ENCODE measurements around the gene NR2C2. TPM values are rescaled to one million over a fixed set of nuclear protein-coding genes. Genes with fewer than 3 reads are reported as not detected.

The NR2C2 gene
- total and polyA plus RNA-seq, 2 of the 13 experiments (the other 11 are each of a cell fraction or from before 2014, with no cell fraction given), result 7.8 to 11.8 TPM

DNA sequence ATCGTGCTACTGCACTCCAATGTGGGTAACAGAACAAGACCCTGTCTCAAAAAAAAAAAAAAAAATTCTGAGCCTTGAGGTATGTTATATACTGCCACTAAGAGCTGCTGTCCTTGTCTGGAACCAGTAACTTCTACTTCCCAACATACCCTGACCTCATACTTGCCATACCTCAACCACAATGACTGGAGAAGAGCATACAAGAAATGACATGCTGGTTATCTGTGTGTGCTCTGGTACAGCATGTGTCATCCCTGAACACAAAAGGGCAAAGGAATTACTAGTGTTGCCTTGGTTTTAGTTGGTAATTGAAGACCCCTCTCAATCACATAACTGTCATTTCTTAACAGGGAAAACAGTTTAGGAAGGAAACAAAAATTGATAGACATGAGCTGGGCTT, 63.3 kb downstream of the NR2C2 start:
- Histone ChIP-seq H4K20me1 (ENCODE audit: insufficient read depth, low read length) (no peaks in the 10 kb centered on the region), H3K9ac (ENCODE audit: insufficient read depth, low read depth, low read length) (no peak overlapping the region), H3K27me3 (ENCODE audit: control insufficient read depth in 1 of 2, insufficient read depth in 2 of 2, low read length in 2 of 2) (no peaks in the 10 kb centered on the region), H3K4me1 (ENCODE audit: insufficient read depth, low read length) (no peaks in the 10 kb centered on the region), H3K79me2 (ENCODE audit: insufficient read depth, low read length) (no peaks in the 10 kb centered on the region), H3K4me3 (replicated peaks in 1 of 3; ENCODE audit: insufficient read depth in 1 of 3, low read depth in 2 of 3, low read length in 3 of 3) (no peak overlapping the region), H3K27ac (ENCODE audit: extremely low read length, insufficient read depth, low read length) (no peak overlapping the region), H2AFZ (ENCODE audit: low read length) (no peak overlapping the region), H3K9me3 (ENCODE audit: low read length) (no peaks in the 10 kb centered on the region), H3K4me2 (ENCODE audit: low read depth, low read length) (no peak overlapping the region), H3K36me3 (replicated peaks in 1 of 2; ENCODE audit: control insufficient read depth in 1 of 2, insufficient read depth in 2 of 2, low read length in 2 of 2) (peaks cover 11 to 50% of the 10 kb centered on the region in 2 experiments)
- intact Hi-C loops (cut with micrococcal nuclease; ENCODE audit: unreplicated experiment) (no loop called here), in situ Hi-C loops (cut with HindIII; ENCODE audit: extremely low pct_ligation_motif_present, low pct_unique_long_range_greater_than_20kb) (no loop called here)
- ChIA-PET CTCF (ENCODE audit: low intra/inter-chr PET ratio, low total read pairs) (no interaction called here), POLR2A (no interaction called here)
- 100% methylated on average over 1 of the region's 1 CpG for WGBS (ENCODE audit: low lambda C conversion rate)
- ATAC-seq (no peak), DNase-seq (ENCODE audit: low spot score) (no peak), FAIRE-seq (no peak)
- TF ChIP-seq, protein P1, sequence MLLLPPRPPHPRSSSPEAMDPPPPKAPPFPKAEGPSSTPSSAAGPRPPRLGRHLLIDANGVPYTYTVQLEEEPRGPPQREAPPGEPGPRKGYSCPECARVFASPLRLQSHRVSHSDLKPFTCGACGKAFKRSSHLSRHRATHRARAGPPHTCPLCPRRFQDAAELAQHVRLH (CRISPR knock-in tag; IDR thresholded peaks at IDR 0.05; ENCODE audit: borderline replicate concordance, low read depth), result no peak
- TF ChIP-seq ZNF274 (CRISPR knock-in tag; IDR thresholded peaks at IDR 0.05) (no peak), ZNF546 (CRISPR knock-in tag; conservative IDR thresholded peaks at IDR 0.05) (no peak), REPIN1 (CRISPR knock-in tag; IDR thresholded peaks at IDR 0.05; ENCODE audit: borderline replicate concordance, low read depth) (no peak), SRSF4 (IDR thresholded peaks at IDR 0.05; ENCODE audit: low read depth, low read length, poor library complexity, severe bottlenecking) (no peak), NFYC (CRISPR knock-in tag; IDR thresholded peaks at IDR 0.05) (no peak)
- BruUV-seq (replicated peaks), result no TSS peak

DNA sequence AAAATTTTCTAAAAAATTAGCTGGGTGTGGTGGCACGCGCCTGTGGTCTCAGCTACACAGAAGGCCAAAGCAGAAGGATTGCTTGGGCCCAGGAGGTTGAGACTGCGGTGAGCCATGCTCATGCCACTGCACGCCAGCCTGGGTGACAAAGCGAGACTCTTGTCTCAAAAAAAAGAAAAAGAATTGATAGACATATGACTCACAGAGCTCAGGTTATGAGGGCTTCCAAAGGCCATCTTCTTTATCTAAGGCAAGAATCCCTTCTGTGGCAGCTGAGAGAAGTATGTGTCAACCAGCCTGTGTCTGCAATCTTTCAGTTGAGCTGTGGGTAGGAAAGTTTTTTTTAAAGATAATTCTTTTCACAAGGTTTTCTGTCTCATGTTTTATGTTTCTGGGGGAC, 63.8 kb downstream of the NR2C2 start:
- intact Hi-C loops (cut with micrococcal nuclease; ENCODE audit: unreplicated experiment) (no loop called here), in situ Hi-C loops (cut with HindIII; ENCODE audit: extremely low pct_ligation_motif_present, low pct_unique_long_range_greater_than_20kb) (no loop called here)
- Histone ChIP-seq H3K27me3 (ENCODE audit: control insufficient read depth in 1 of 2, insufficient read depth in 2 of 2, low read length in 2 of 2) (no peaks in the 10 kb centered on the region), H3K4me2 (ENCODE audit: low read depth, low read length) (no peak overlapping the region), H3K27ac (ENCODE audit: extremely low read length, insufficient read depth, low read length) (no peak overlapping the region), H3K9me3 (ENCODE audit: low read length) (no peaks in the 10 kb centered on the region), H3K79me2 (ENCODE audit: insufficient read depth, low read length) (no peaks in the 10 kb centered on the region), H3K9ac (ENCODE audit: insufficient read depth, low read depth, low read length) (no peak overlapping the region), H3K4me3 (replicated peaks in 1 of 3; ENCODE audit: insufficient read depth in 1 of 3, low read depth in 2 of 3, low read length in 3 of 3) (no peak overlapping the region), H3K4me1 (ENCODE audit: insufficient read depth, low read length) (no peaks in the 10 kb centered on the region), H4K20me1 (ENCODE audit: insufficient read depth, low read length) (no peaks in the 10 kb centered on the region), H3K36me3 (replicated peaks in 1 of 2; ENCODE audit: control insufficient read depth in 1 of 2, insufficient read depth in 2 of 2, low read length in 2 of 2) (peaks cover 12 to 51% of the 10 kb centered on the region in 2 experiments), H2AFZ (ENCODE audit: low read length) (no peak overlapping the region)
- ChIA-PET POLR2A (no interaction called here), CTCF (ENCODE audit: low intra/inter-chr PET ratio, low total read pairs) (no interaction called here)
- no peak for DNase-seq (ENCODE audit: low spot score)
- FAIRE-seq, result no peak
- no TSS peak for BruUV-seq (replicated peaks)
- WGBS (ENCODE audit: low lambda C conversion rate), result 98% methylated on average over 5 of the region's 5 CpGs
- no peak for ATAC-seq
- TF ChIP-seq, protein P2, sequence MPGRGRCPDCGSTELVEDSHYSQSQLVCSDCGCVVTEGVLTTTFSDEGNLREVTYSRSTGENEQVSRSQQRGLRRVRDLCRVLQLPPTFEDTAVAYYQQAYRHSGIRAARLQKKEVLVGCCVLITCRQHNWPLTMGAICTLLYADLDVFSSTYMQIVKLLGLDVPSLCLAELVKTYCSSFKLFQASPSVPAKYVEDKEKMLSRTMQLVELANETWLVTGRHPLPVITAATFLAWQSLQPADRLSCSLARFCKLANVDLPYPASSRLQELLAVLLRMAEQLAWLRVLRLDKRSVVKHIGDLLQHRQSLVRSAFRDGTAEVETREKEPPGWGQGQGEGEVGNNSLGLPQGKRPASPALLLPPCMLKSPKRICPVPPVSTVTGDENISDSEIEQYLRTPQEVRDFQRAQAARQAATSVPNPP (CRISPR knock-in tag; IDR thresholded peaks at IDR 0.05), result no peak
- TF ChIP-seq, protein P3, sequence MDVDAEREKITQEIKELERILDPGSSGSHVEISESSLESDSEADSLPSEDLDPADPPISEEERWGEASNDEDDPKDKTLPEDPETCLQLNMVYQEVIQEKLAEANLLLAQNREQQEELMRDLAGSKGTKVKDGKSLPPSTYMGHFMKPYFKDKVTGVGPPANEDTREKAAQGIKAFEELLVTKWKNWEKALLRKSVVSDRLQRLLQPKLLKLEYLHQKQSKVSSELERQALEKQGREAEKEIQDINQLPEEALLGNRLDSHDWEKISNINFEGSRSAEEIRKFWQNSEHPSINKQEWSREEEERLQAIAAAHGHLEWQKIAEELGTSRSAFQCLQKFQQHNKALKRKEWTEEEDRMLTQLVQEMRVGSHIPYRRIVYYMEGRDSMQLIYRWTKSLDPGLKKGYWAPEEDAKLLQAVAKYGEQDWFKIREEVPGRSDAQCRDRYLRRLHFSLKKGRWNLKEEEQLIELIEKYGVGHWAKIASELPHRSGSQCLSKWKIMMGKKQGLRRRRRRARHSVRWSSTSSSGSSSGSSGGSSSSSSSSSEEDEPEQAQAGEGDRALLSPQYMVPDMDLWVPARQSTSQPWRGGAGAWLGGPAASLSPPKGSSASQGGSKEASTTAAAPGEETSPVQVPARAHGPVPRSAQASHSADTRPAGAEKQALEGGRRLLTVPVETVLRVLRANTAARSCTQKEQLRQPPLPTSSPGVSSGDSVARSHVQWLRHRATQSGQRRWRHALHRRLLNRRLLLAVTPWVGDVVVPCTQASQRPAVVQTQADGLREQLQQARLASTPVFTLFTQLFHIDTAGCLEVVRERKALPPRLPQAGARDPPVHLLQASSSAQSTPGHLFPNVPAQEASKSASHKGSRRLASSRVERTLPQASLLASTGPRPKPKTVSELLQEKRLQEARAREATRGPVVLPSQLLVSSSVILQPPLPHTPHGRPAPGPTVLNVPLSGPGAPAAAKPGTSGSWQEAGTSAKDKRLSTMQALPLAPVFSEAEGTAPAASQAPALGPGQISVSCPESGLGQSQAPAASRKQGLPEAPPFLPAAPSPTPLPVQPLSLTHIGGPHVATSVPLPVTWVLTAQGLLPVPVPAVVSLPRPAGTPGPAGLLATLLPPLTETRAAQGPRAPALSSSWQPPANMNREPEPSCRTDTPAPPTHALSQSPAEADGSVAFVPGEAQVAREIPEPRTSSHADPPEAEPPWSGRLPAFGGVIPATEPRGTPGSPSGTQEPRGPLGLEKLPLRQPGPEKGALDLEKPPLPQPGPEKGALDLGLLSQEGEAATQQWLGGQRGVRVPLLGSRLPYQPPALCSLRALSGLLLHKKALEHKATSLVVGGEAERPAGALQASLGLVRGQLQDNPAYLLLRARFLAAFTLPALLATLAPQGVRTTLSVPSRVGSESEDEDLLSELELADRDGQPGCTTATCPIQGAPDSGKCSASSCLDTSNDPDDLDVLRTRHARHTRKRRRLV (CRISPR knock-in tag; IDR thresholded peaks at IDR 0.05), result no peak
- TF ChIP-seq, protein P4, sequence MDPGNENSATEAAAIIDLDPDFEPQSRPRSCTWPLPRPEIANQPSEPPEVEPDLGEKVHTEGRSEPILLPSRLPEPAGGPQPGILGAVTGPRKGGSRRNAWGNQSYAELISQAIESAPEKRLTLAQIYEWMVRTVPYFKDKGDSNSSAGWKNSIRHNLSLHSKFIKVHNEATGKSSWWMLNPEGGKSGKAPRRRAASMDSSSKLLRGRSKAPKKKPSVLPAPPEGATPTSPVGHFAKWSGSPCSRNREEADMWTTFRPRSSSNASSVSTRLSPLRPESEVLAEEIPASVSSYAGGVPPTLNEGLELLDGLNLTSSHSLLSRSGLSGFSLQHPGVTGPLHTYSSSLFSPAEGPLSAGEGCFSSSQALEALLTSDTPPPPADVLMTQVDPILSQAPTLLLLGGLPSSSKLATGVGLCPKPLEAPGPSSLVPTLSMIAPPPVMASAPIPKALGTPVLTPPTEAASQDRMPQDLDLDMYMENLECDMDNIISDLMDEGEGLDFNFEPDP (CRISPR knock-in tag; conservative IDR thresholded peaks at IDR 0.05), result no peak
- TF ChIP-seq CENPX (CRISPR knock-in tag; IDR thresholded peaks at IDR 0.05), result no peak
- no peak for TF ChIP-seq ZNF124 (CRISPR knock-in tag; IDR thresholded peaks at IDR 0.05)
